ENCODE data around the gene ATAD3C. TPM values are rescaled to one million over a fixed set of nuclear protein-coding genes. Genes with fewer than 3 reads are reported as not detected.

The ATAD3C gene
- total RNA-seq, 3 donors from 2014 or later (not counting 1 experiment from before 2014, with no cell fraction given): 0.13 to 2.2 (median 1.5) TPM

- TF ChIP-seq, protein P1, sequence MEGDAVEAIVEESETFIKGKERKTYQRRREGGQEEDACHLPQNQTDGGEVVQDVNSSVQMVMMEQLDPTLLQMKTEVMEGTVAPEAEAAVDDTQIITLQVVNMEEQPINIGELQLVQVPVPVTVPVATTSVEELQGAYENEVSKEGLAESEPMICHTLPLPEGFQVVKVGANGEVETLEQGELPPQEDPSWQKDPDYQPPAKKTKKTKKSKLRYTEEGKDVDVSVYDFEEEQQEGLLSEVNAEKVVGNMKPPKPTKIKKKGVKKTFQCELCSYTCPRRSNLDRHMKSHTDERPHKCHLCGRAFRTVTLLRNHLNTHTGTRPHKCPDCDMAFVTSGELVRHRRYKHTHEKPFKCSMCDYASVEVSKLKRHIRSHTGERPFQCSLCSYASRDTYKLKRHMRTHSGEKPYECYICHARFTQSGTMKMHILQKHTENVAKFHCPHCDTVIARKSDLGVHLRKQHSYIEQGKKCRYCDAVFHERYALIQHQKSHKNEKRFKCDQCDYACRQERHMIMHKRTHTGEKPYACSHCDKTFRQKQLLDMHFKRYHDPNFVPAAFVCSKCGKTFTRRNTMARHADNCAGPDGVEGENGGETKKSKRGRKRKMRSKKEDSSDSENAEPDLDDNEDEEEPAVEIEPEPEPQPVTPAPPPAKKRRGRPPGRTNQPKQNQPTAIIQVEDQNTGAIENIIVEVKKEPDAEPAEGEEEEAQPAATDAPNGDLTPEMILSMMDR (IDR thresholded peaks at IDR 0.05): no peak
- Mint-ChIP-seq H3K27ac (no peak overlapping the region), H3K4me3 (no peak overlapping the region), H3K36me3 (no peaks in the 10 kb centered on the region), H3K9me3 (no peaks in the 10 kb centered on the region), H3K4me1 (no peaks in the 10 kb centered on the region), H3K27me3 (ENCODE audit: low read depth in 2 of 2) (peaks cover 8 to 22% of the 10 kb centered on the region in 2 donors)
- 91% methylated on average over 26 of the region's 26 CpGs for WGBS (ENCODE audit: insufficient coverage)
- ATAC-seq: no peak
- Histone ChIP-seq H3K4me1 (ENCODE audit: control insufficient read depth, insufficient read depth, low read length) (no peaks in the 10 kb centered on the region), H3K9me3 (ENCODE audit: control insufficient read depth, insufficient read depth, low read length) (no peaks in the 10 kb centered on the region), H3K36me3 (ENCODE audit: control insufficient read depth, insufficient read depth, low read length) (no peaks in the 10 kb centered on the region), H3K27me3 (ENCODE audit: control insufficient read depth, insufficient read depth, low read length) (no peaks in the 10 kb centered on the region), H3K27ac (ENCODE audit: low read length) (no peak overlapping the region), H3K4me3 (ENCODE audit: low read length) (no peak overlapping the region)
- DNase-seq: no peak
- intact Hi-C loops (cut with micrococcal nuclease): no loop called here
Observed at GRCh38 chr1:1418464-1419362, 30.8 kb upstream of the ATAD3C start.

DNA sequence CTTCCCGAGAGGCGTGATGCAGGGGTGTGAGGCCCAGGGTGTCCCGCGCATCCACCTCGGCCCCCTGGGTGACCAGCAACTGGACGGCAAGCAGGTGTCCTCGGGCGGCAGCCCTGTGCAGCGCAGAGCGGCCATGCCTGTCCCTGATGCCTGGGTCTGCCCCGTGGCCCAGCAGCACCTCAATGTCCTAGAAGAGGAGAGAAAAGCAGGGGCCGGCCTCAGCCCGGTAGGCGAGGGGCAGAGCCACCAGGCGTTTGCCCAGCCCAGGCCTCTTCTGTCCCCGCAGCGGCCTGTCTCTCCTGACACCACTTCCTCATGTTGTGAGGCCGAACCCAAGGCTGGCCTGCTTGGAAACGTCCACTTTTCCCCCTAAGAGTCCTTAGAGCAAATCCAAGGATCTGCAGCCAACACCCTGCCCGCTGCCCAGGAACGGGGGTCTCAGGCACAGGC lies 30.1 kb upstream of the ATAD3C start:
- no peaks in the 10 kb centered on the region for H3K9me3 Mint-ChIP-seq
- Histone ChIP-seq H3K36me3 (ENCODE audit: control insufficient read depth, insufficient read depth, low read length) (no peaks in the 10 kb centered on the region), H3K27me3 (ENCODE audit: control insufficient read depth, insufficient read depth, low read length) (no peaks in the 10 kb centered on the region), H3K9me3 (ENCODE audit: control insufficient read depth, insufficient read depth, low read length) (no peaks in the 10 kb centered on the region), H3K4me1 (ENCODE audit: control insufficient read depth, insufficient read depth, low read length) (no peaks in the 10 kb centered on the region), H3K27ac (ENCODE audit: low read length) (no peak overlapping the region), H3K4me3 (ENCODE audit: low read length) (no peak overlapping the region)
- intact Hi-C loops (cut with micrococcal nuclease): no loop called here
- no peaks in the 10 kb centered on the region for H3K36me3 Mint-ChIP-seq
- H3K4me3 Mint-ChIP-seq: no peak overlapping the region
- DNase-seq (no peak), ATAC-seq (no peak)
- 94% methylated on average over 21 of the region's 21 CpGs for WGBS (ENCODE audit: insufficient coverage)
- no peaks in the 10 kb centered on the region for H3K4me1 Mint-ChIP-seq
- TF ChIP-seq, protein P1 (IDR thresholded peaks at IDR 0.05): no peak
- peaks cover 8 to 22% of the 10 kb centered on the region in 2 donors for H3K27me3 Mint-ChIP-seq (ENCODE audit: low read depth in 2 of 2)
- no peak overlapping the region for H3K27ac Mint-ChIP-seq

DNA sequence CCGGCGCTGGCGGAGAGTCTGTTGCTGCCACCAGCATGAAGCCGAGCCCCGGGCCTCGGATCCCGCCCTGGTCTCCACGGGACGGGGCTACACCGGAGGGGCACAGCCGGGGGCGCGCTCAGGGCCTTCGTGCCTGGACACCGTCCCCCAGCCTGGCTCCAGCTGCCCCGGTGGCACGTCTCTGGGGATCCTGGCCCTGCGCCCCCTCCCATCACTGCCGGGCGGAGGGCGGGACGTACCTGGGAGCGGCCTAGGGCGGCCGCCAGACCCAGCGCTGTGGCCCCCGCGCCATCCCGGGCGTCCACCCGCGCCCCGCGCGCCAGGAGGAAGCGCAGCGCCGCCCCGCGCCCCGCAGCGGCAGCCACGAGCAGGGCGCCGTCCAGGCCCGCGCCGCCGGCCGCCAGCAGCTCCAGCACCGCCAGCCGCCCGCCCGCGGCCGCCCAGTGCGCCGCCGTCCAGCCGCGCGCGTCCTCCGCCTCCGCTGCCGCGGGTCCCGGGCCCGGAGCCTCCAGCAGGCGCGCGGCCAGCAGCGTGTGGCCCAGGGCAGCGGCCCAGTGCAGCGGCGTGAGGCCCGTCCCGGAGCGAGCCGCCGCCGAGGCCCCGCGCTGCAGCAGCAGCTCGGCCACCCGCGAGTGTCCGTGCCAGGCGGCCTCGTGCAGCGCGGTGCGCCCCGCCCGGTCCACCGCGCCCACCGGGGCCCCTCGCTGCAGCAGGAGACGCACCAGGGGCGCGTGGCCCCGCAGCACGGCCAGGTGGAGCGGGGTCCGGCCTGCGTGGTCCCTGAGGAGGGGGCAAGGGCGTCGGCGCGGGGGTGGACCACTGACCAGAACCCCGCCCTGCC lies 29.5 kb upstream of the ATAD3C start:
- intact Hi-C loops (cut with micrococcal nuclease): no loop called here
- Histone ChIP-seq H3K9me3 (ENCODE audit: control insufficient read depth, insufficient read depth, low read length) (no peaks in the 10 kb centered on the region), H3K27ac (ENCODE audit: low read length) (no peak overlapping the region), H3K4me1 (ENCODE audit: control insufficient read depth, insufficient read depth, low read length) (no peaks in the 10 kb centered on the region), H3K27me3 (ENCODE audit: control insufficient read depth, insufficient read depth, low read length) (no peaks in the 10 kb centered on the region), H3K4me3 (ENCODE audit: low read length) (no peak overlapping the region), H3K36me3 (ENCODE audit: control insufficient read depth, insufficient read depth, low read length) (no peaks in the 10 kb centered on the region)
- DNase-seq (no peak), ATAC-seq (peak in 1 of 3 donors; percentile 57)
- Mint-ChIP-seq H3K27me3 (ENCODE audit: low read depth in 2 of 2) (peaks cover 13 to 25% of the 10 kb centered on the region in 2 donors), H3K4me1 (no peaks in the 10 kb centered on the region), H3K27ac (no peak overlapping the region), H3K36me3 (no peaks in the 10 kb centered on the region), H3K9me3 (no peaks in the 10 kb centered on the region), H3K4me3 (no peak overlapping the region)
- TF ChIP-seq, protein P1 (IDR thresholded peaks at IDR 0.05): no peak
- 21% methylated on average over 111 of the region's 112 CpGs for WGBS (ENCODE audit: insufficient coverage)

Measured in natural killer cell (primary cell).